ENCODE data around the gene TMIGD3. TPM values are rescaled to one million over a fixed set of nuclear protein-coding genes. Genes with fewer than 3 reads are reported as not detected.

The TMIGD3 gene
- total RNA-seq, 2 donors from 2014 or later: 0.63 to 4.8 TPM

DNA sequence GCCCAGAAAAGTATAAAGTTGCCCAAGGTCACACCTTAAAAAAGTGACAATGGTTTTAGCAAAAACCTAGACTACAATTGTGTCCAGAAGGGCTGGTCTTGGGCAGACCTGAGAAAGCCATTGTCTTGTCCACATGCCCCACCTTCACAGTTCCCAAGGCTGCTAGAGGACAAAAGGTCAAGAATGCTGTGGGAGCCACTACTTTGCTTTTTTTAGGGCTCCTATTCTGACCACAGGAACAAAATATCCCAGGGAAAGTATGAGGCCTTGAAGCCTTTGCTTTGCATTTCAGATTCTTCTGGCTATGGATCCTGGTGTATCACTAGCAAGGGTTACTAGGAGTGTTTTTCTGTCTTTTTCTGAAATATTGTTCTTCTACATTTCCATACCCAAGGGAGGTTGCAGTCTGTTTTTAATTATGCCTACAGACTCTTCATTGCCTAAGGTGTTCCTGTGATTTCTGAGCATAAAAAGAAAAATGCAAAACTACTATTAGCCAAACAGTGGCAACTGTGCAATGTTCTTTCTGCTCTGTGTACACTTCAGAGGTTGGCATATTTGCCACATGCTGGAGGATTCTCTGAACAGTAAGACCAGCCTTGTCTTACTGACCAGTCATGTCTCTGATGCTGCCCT lies 18.9 kb downstream of the TMIGD3 start:
- TF ChIP-seq, protein P1, sequence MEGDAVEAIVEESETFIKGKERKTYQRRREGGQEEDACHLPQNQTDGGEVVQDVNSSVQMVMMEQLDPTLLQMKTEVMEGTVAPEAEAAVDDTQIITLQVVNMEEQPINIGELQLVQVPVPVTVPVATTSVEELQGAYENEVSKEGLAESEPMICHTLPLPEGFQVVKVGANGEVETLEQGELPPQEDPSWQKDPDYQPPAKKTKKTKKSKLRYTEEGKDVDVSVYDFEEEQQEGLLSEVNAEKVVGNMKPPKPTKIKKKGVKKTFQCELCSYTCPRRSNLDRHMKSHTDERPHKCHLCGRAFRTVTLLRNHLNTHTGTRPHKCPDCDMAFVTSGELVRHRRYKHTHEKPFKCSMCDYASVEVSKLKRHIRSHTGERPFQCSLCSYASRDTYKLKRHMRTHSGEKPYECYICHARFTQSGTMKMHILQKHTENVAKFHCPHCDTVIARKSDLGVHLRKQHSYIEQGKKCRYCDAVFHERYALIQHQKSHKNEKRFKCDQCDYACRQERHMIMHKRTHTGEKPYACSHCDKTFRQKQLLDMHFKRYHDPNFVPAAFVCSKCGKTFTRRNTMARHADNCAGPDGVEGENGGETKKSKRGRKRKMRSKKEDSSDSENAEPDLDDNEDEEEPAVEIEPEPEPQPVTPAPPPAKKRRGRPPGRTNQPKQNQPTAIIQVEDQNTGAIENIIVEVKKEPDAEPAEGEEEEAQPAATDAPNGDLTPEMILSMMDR (IDR thresholded peaks at IDR 0.05): no peak
- Histone ChIP-seq H3K27ac (no peak overlapping the region), H3K9me3 (no peaks in the 10 kb centered on the region)

DNA sequence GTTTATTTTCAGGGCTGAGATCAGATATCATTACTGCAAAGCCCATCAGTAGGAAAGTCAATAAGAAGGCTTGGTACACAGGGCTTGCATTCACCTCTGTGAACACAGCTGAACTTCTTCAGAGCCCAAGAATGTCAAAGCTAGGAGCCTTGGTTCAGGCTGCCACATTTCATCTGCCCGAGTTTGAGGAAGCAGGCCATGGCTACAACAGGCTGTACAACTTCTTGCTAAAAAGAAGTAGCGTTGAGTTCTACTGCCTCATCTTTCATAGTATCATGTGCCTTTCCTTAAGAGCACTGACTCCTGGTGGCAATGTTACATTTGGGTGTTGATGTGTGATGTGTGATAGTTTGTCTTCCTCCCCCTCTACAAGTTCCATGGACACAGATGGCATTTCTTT lies 19.6 kb downstream of the TMIGD3 start:
- no peak for DNase-seq (ENCODE audit: low spot score)
- H3K27ac ChIP-seq: no peak overlapping the region

More for the DNA sequence above, 18.9 kb downstream of the TMIGD3 start:
- Histone ChIP-seq H3K4me1 (peaks cover 0 to 14% of the 10 kb centered on the region in 2 donors), H3K4me3 (no peak overlapping the region), H3K36me3 (no peaks in the 10 kb centered on the region), H3K27me3 (no peaks in the 10 kb centered on the region)
- DNase-seq (ENCODE audit: low spot score): no peak

DNA sequence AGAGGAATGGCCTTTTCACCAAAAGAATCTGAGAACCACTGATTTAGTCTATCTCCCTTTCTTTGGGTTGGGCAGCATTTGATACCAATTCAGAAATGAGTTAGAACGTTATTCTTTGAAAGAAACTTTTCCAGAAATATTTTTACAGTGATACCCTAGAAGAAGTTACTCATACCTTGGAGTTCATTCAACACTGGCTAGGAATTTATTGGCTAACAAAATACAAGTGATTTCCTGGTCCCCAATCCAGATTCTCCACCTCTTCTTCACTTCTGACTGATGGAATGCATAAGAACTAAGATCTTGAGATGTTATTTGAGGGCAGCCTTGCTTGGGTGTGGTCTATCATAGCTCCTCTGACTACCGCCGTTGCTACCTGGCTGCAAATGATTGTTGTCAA lies 20.3 kb downstream of the TMIGD3 start:
- TF ChIP-seq, protein P1 (IDR thresholded peaks at IDR 0.05): no peak
- Histone ChIP-seq H3K27me3 (no peaks in the 10 kb centered on the region), H3K27ac (no peak overlapping the region), H3K36me3 (no peaks in the 10 kb centered on the region), H3K4me1 (peaks cover 0 to 14% of the 10 kb centered on the region in 2 donors), H3K9me3 (no peaks in the 10 kb centered on the region), H3K4me3 (no peak overlapping the region)
- DNase-seq (ENCODE audit: low spot score): no peak

More for the DNA sequence above, 19.6 kb downstream of the TMIGD3 start:
- Histone ChIP-seq H3K36me3 (no peaks in the 10 kb centered on the region), H3K4me3 (no peak overlapping the region), H3K27me3 (no peaks in the 10 kb centered on the region), H3K9me3 (no peaks in the 10 kb centered on the region), H3K4me1 (peaks cover 0 to 14% of the 10 kb centered on the region in 2 donors)
- TF ChIP-seq, protein P1 (IDR thresholded peaks at IDR 0.05): no peak

DNA sequence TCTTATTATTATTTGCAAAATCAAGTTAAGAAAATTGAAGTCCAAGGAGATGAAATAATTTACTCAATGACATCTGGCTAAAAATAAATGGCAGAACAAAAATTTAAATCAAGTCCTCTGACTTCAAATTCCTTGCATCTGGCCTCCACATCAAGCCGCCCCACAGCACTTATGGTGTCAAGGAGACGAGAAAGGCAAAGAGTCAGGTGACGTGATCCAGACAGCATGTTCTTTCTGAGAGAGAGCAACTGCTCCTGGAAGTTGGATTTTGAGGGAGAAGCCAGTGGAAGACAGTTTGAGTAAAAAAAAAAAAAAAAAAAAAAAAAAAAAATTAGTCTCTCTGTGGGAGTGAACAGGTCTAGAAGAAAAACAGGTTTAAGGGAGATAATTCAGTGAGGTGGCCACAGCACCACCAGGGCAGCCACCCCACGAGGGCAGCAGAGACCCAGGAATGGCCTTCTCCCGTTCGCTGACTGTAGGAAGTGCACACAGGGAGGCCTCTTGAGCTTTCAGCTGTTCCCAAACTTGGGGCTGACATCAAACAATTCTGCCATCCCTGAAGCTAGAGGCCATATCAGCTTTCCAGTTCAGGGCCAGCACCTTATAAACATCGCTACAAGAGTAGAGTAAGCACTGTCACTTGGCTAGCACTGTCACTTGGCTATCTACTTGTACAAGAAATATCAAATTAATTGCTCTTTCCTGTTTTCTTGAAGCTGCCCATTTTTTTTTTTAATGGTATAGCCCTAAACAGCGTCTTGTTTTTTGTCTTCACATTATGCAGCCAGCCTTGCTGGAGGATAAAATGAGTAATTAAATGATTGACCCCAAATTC lies 21.8 kb downstream of the TMIGD3 start:
- H3K4me3 ChIP-seq: no peak overlapping the region
- peak; percentile 84 for DNase-seq (ENCODE audit: low spot score)
- H3K36me3 ChIP-seq: no peaks in the 10 kb centered on the region
- H3K9me3 ChIP-seq: no peaks in the 10 kb centered on the region
- H3K27me3 ChIP-seq: no peaks in the 10 kb centered on the region
- H3K27ac ChIP-seq: no peak overlapping the region
- TF ChIP-seq, protein P1 (IDR thresholded peaks at IDR 0.05): peak; percentile 55 to 77
- H3K4me1 ChIP-seq: peaks cover 0 to 23% of the 10 kb centered on the region in 2 donors

DNA sequence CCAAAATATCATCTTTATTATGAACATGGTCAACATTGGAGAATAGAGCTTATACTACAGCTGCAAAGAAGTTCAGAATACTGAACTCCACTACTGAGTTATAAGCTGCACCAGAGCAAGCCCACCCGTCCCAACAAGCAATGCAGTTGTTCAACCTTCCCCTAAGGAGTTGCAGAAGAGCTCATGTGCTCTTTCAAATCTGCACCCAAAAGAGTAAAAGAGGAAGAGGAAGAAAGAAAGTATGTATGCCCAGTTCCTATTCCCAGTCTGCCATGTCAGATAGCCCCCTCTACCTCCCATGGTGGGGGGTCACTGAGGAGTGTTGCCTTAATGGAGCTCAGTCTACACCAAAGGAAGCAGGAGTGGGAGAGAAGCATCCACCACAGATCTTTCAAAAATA lies 22.8 kb downstream of the TMIGD3 start:
- TF ChIP-seq, protein P1 (IDR thresholded peaks at IDR 0.05): no peak
- Histone ChIP-seq H3K27me3 (no peaks in the 10 kb centered on the region), H3K4me1 (peaks cover 0 to 32% of the 10 kb centered on the region in 2 donors), H3K27ac (no peak overlapping the region), H3K4me3 (no peak overlapping the region), H3K9me3 (no peaks in the 10 kb centered on the region), H3K36me3 (no peaks in the 10 kb centered on the region)
- no peak for DNase-seq (ENCODE audit: low spot score)

Data from right atrium auricular region (tissue), 2 donors.